AG04450 (cell line): ENCODE results near the gene TCEAL3. TPM values are rescaled to one million over a fixed set of nuclear protein-coding genes. Genes with fewer than 3 reads are reported as not detected.
"Not testable (repeated sequence)": the region's sequence is repeated elsewhere in the genome, so short reads cannot be mapped to it uniquely, and the experiment has no call there.

Experiments used
- CTCF ChIA-PET: fragments of 300-600, 350-600 bp; formaldehyde crosslinking; extraction: SDS; loops from one replicate; lab custom pipeline; 2022; ENCODE audit warnings: antibody characterized with exemption, inconsistent platforms; lab: Charles Lee
- POLR2A ChIA-PET: fragments of 350-600 bp; formaldehyde crosslinking; extraction: SDS; loops from one replicate; lab custom pipeline; 2021; ENCODE audit warnings: antibody characterized with exemption, inconsistent platforms; lab: Yijun Ruan, JAX
- DNase-seq: peaks from one replicate; pipeline ENCODE4 v3.0.0-alpha.2; 2011; ENCODE audit warnings: low read depth, low spot score
- H3K27ac ChIP-seq: one replicate; pipeline ENCODE4 v1.5.1; 2012; ENCODE audit warnings: low read depth, low read length, control low read depth
- H3K27me3 ChIP-seq: one replicate; pipeline ENCODE4 v1.6.0; 2012; ENCODE audit warnings: low read length; ENCODE audit not compliant: control insufficient read depth, insufficient read depth
- H3K4me3 ChIP-seq: 2 replicates; pipeline ENCODE4 v1.5.1; 2011; ENCODE audit warnings: mild to moderate bottlenecking, low read depth, low read length, control low read depth
- H3K9me3 ChIP-seq: 2 replicates; pipeline ENCODE4 v1.5.1; 2012; ENCODE audit warnings: low read length; ENCODE audit not compliant: control insufficient read depth, insufficient read depth
- CTCF ChIP-seq: IDR thresholded peaks from 2 replicates; pipeline ENCODE4 v1.5.1; 2011; ENCODE audit warnings: low read depth, low read length, control low read depth, inconsistent platforms
- polyA plus RNA-seq: library from polyadenylated mRNA; depleted of rRNA; stranded (reverse); fragments of >200 nt; gene quantifications from 2 replicates; pipeline ENCODE4 v1.2.3, GENCODE V29; 2011

Gene TCEAL3
- polyA plus RNA-seq, 1 experiment = 28.1 TPM

- H3K9me3 ChIP-seq = no peaks in the 10 kb centered on the region
- peak within 1 kb of the TSS; percentile 79 for H3K4me3 ChIP-seq
- DNase-seq = no peak
- peak within 1 kb of the TSS; percentile 57 for H3K27ac ChIP-seq
- POLR2A ChIA-PET = interaction anchor here (1.0 kb wide), 1 partner anchor 571 kb away, joined by 5 read pairs; the partner anchor contains the start of gene SLC25A53
- no peaks in the 10 kb centered on the region for H3K27me3 ChIP-seq
- TF ChIP-seq CTCF = no peak
- CTCF ChIA-PET = no interaction called here
Measured at GRCh38 chrX:103585411-103586313, 22.1 kb upstream of the TCEAL3 start, which contains the start of gene TCEAL4. TCEAL4 (plus strand) TSS chrX:103585515; CDS start chrX:103586676, 1,161 bp downstream.

DNA sequence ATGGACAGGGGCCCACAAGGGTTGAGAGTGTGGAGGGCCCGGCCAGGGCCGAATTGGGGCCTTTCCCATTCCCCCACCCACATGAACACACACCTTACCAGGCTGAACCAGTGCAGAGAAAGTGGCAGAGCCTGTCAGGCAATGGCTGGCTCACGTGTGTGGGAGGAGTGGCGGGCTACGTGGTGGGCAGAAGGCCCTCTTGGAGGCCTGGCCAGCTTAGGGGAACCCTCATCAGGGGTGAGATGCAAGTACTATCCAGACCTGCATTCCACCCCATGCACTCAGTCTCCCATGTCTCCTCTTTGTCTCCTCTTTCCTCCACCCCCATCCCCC lies 21.5 kb upstream of the TCEAL3 start:
- no peak overlapping the region for H3K27ac ChIP-seq
- CTCF ChIA-PET = no interaction called here
- DNase-seq = no peak

GRCh38 chrX:103586659-103587058 lies 21.1 kb upstream of the TCEAL3 start:
- DNase-seq = no peak
- ChIA-PET POLR2A (no interaction called here), CTCF (no interaction called here)
- TF ChIP-seq CTCF = no peak
- H3K27ac ChIP-seq = no peak overlapping the region
- peak overlapping the region; percentile 79 for H3K4me3 ChIP-seq
- no peaks in the 10 kb centered on the region for H3K27me3 ChIP-seq
- no peaks in the 10 kb centered on the region for H3K9me3 ChIP-seq

More for the DNA sequence above, 21.5 kb upstream of the TCEAL3 start:
- POLR2A ChIA-PET = no interaction called here
- Histone ChIP-seq H3K4me3 (peak overlapping the region; percentile 79), H3K9me3 (no peaks in the 10 kb centered on the region), H3K27me3 (no peaks in the 10 kb centered on the region)
- no peak for TF ChIP-seq CTCF

- POLR2A ChIA-PET, DNase-seq, CTCF ChIA-PET, H3K9me3 ChIP-seq, H3K4me3 ChIP-seq, H3K27me3 ChIP-seq, H3K27ac ChIP-seq: not testable (repeated sequence)
Measured at GRCh38 chrX:103592295-103592694, 15.5 kb upstream of the TCEAL3 start.

DNA sequence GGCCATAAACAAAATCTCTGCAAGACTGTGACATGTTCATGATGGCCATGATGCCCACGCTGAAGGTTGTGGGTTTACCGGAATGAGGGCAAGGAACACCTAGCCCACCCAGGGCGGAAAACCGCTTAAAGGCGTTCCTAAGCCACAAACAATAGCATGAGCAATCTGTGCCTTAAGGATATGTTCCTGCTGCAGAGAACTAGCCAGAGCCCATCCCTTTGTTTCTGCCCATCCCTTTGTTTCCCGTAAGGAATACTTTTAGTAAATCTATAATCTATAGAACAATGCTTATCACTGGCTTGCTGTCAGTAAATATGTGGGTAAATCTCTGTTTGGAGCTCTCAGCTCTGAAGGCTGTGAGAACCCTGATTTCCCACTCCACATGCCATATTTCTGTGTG lies 12.6 kb upstream of the TCEAL3 start:
- H3K27ac ChIP-seq, POLR2A ChIA-PET, H3K27me3 ChIP-seq, H3K4me3 ChIP-seq, H3K9me3 ChIP-seq, CTCF ChIA-PET, DNase-seq: not testable (repeated sequence)

- no peaks in the 10 kb centered on the region for H3K9me3 ChIP-seq
- ChIA-PET CTCF (no interaction called here), POLR2A (interaction anchor here (1.0 kb wide), 1 partner anchor 21 kb away, joined by 4 read pairs; no protein-coding TSS in a partner anchor)
- DNase-seq = no peak
- peak overlapping the region; percentile 47 for H3K27ac ChIP-seq
- peak overlapping the region; percentile 72 for H3K4me3 ChIP-seq
- H3K27me3 ChIP-seq = no peaks in the 10 kb centered on the region
- no peak for TF ChIP-seq CTCF
Measured at GRCh38 chrX:103608306-103608963, 672 bp downstream of the TCEAL3 start.
